ENCODE data around the gene PGLYRP3. TPM values are rescaled to one million over a fixed set of nuclear protein-coding genes. Genes with fewer than 3 reads are reported as not detected.

Gene PGLYRP3
- total and polyA plus RNA-seq, 9 of the 15 experiments (the other 6 are each of a cell fraction or from before 2014, with no cell fraction given), result not detected

GRCh38 chr1:153352523-153352922 is 39.8 kb upstream of the PGLYRP3 start (continued):
- TF ChIP-seq TSHZ1 (CRISPR knock-in tag; IDR thresholded peaks at IDR 0.05) (no peak), ZNF586 (CRISPR knock-in tag; conservative IDR thresholded peaks at IDR 0.05) (no peak), SIRT6 (IDR thresholded peaks at IDR 0.05; ENCODE audit: low read depth, low read length) (no peak), RBM17 (IDR thresholded peaks at IDR 0.05; ENCODE audit: borderline replicate concordance, low read depth, low read length) (no peak), TFAM (CRISPR knock-in tag; conservative IDR thresholded peaks at IDR 0.05) (no peak), YBX1 (IDR thresholded peaks at IDR 0.05) (no peak), CBX8 (IDR thresholded peaks at IDR 0.05; ENCODE audit: borderline replicate concordance, extremely low read depth, low read depth, low read length, poor library complexity, severe bottlenecking) (no peak), FOXK2 (conservative IDR thresholded peaks at IDR 0.05 in 1 of 2, IDR thresholded peaks at IDR 0.05 in 1 of 2; ENCODE audit: low read depth in 2 of 2) (no peak), MAZ (CRISPR knock-in tag; conservative IDR thresholded peaks at IDR 0.05 in 1 of 2, IDR thresholded peaks at IDR 0.05 in 1 of 2) (no peak), MLLT1 (IDR thresholded peaks at IDR 0.05) (no peak), KAT8 (IDR thresholded peaks at IDR 0.05; ENCODE audit: low read depth) (no peak), CBFA2T3 (IDR thresholded peaks at IDR 0.05) (no peak), POLR2AphosphoS5 (IDR thresholded peaks at IDR 0.05; ENCODE audit: control insufficient read depth, insufficient read depth, low read depth, low read length) (no peak), SPI1 (IDR thresholded peaks at IDR 0.05; ENCODE audit: borderline replicate concordance, low read depth, low read length) (peak; percentile 61; the same call in 1 of the 2 replicates)

Measured in K562 (cell line).